ENCODE measurements around the gene CHD9.
A peak's percentile ranks its signal among the peaks of the same experiment; 100 is the strongest.
"Not testable (repeated sequence)": the region's sequence is repeated elsewhere in the genome, so short reads cannot be mapped to it uniquely, and the experiment has no call there.

Gene CHD9

GRCh38 chr16:53212893-53213223, 158.1 kb downstream of the CHD9 start:
- no peak for DNase-seq

- DNase-seq = no peak
These were observed 158.8 kb downstream of the CHD9 start for GRCh38 chr16:53213542-53213941.

GRCh38 chr16:53216798-53217197, 162.0 kb downstream of the CHD9 start:
- DNase-seq = no peak

- DNase-seq = no peak
These were observed 164.6 kb downstream of the CHD9 start for GRCh38 chr16:53219371-53219770.

GRCh38 chr16:53219795-53220454, 165.1 kb downstream of the CHD9 start:
- DNase-seq = no peak

GRCh38 chr16:53220585-53220984, 165.8 kb downstream of the CHD9 start:
- DNase-seq = no peak

GRCh38 chr16:53224951-53225533, 170.3 kb downstream of the CHD9 start:
- DNase-seq = no peak

GRCh38 chr16:53232826-53233529, 178.2 kb downstream of the CHD9 start:
- no peak for DNase-seq

GRCh38 chr16:53234836-53235235, 180.0 kb downstream of the CHD9 start:
- DNase-seq = no peak

GRCh38 chr16:53235851-53236250, 181.1 kb downstream of the CHD9 start:
- no peak for DNase-seq

GRCh38 chr16:53249331-53249730, 194.5 kb downstream of the CHD9 start:
- DNase-seq = no peak

- no peak for DNase-seq
These were observed 202.2 kb downstream of the CHD9 start for GRCh38 chr16:53257001-53257400.

- DNase-seq = no peak
These were observed 204.0 kb downstream of the CHD9 start for GRCh38 chr16:53258809-53259208.

GRCh38 chr16:53261276-53261675, 206.5 kb downstream of the CHD9 start:
- DNase-seq = no peak

- no peak for DNase-seq
These were observed 207.9 kb downstream of the CHD9 start for GRCh38 chr16:53262645-53263044.

- no peak for DNase-seq
These were observed 211.4 kb downstream of the CHD9 start for GRCh38 chr16:53266156-53266555.

GRCh38 chr16:53278498-53278897, 223.7 kb downstream of the CHD9 start:
- not testable (repeated sequence) for DNase-seq

GRCh38 chr16:53281280-53281679, 226.5 kb downstream of the CHD9 start:
- DNase-seq = no peak

- no peak for DNase-seq
These were observed 227.1 kb downstream of the CHD9 start for GRCh38 chr16:53281859-53282258.

GRCh38 chr16:53282328-53282727, 227.5 kb downstream of the CHD9 start:
- no peak for DNase-seq

- peak; percentile 72 for DNase-seq
These were observed 228.5 kb downstream of the CHD9 start for GRCh38 chr16:53282975-53283946.

GRCh38 chr16:53285236-53285635, 230.4 kb downstream of the CHD9 start:
- no peak for DNase-seq

GRCh38 chr16:53290520-53290919, 235.7 kb downstream of the CHD9 start:
- no peak for DNase-seq
